ENCODE measurements around the gene LSMEM2.
"Not testable (repeated sequence)": the region's sequence is repeated elsewhere in the genome, so short reads cannot be mapped to it uniquely, and the experiment has no call there.

The LSMEM2 gene

DNA sequence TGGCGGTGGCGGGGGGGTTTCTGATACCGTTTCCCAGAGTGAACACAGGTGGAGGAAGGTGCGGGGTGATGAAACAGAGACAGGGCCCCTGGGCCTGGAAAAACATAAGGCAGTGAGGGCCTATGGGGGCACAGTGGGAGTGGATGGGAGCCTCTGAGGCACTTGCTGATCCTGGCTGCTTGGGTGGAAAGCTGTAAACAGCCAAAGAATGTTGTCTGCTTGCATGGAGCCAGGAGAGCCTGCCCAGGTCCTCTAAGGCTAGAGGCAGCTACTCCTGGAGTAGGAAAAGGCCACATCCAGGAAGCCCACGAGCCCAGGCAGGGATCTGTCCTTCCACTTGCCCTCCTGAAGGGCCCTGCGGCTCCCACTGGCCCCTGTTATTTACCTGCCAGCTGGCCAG, 12.9 kb upstream of the LSMEM2 start:
- no peak for DNase-seq

DNA sequence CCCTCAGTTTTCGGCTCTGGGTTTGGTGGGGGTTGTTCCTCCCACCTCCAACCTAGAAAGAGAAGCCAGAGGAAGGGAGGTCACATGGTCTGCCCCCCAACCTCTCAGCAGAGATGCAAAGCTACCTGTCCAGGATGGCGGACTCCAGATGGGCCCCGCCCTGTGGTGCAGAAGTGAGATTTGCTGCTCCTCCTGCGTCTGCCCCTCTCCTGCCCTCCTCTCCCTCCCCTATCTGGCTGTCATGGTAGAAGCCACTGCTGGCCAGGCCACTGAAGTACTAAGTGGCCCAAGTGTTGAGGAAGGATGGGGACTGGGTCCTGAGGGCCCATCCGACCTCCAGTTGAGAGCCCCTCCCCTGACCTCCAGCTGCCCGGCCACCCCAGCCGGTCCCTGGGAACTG, 12.1 kb upstream of the LSMEM2 start:
- DNase-seq = no peak

- no peak for DNase-seq
Observed at GRCh38 chr3:50267280-50267913, 11.5 kb upstream of the LSMEM2 start.

- DNase-seq = no peak
Observed at GRCh38 chr3:50268276-50268675, 10.6 kb upstream of the LSMEM2 start.

GRCh38 chr3:50268703-50269451, 10.0 kb upstream of the LSMEM2 start, which contains the start of gene SEMA3B:
Gene SEMA3B, plus strand, starts transcription at chr3:50269147. Its CDS starts 94 bp downstream, at chr3:50269241.
- DNase-seq = no peak

DNA sequence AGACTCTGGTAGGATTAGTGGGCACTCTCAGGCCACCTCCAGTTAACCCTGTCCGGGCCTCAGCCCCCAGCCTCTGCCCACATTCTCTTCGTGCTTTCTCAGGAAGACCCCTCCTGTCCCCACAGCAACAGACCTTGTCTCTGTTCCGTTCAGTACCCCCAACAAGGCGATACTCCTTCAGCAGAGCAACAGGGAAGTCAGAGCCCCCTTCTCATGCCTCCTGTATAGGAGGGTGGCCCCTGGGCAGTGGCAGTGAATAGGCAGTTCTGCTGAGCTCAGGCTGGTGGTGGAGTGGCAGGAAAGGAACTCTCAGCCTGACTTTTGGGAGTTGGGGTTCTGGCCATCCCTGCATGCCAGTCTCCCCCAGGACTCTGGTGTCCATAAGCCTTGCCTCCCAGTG, 9.4 kb upstream of the LSMEM2 start:
- DNase-seq = no peak

GRCh38 chr3:50269977-50270413, 8.9 kb upstream of the LSMEM2 start:
- no peak for DNase-seq

DNA sequence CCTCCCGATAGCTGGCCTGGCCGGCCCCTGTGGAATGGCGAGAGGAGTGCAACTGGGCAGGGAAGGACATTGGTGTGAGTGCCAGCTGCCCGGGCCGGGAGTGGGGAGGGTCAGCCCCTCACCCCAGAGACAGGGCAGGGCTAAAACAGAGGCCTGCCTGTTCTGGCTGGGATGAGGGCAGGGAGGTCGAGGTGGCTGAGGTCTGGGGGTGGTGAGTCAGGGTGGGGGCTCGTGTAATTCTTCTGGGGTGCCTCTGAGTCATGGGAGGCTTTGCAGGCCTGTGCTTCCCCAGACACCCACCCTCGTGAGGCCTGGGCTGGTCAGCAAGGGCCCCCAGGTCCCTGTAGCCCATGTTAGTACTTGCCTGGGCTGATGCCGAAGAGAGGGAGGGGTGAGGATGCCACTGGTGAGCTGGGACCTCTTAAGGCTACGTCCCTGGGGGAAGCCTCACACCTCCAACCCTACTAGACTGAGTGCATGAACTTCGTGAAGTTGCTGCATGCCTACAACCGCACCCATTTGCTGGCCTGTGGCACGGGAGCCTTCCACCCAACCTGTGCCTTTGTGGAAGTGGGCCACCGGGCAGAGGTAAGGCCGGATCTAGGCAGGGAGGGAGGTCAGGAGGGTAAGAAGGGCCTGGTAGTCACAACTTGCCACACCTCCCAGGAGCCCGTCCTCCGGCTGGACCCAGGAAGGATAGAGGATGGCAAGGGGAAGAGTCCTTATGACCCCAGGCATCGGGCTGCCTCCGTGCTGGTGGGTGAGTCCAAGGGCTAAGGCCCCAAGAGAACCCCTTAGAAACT, 8.3 kb upstream of the LSMEM2 start:
- DNase-seq = no peak

DNA sequence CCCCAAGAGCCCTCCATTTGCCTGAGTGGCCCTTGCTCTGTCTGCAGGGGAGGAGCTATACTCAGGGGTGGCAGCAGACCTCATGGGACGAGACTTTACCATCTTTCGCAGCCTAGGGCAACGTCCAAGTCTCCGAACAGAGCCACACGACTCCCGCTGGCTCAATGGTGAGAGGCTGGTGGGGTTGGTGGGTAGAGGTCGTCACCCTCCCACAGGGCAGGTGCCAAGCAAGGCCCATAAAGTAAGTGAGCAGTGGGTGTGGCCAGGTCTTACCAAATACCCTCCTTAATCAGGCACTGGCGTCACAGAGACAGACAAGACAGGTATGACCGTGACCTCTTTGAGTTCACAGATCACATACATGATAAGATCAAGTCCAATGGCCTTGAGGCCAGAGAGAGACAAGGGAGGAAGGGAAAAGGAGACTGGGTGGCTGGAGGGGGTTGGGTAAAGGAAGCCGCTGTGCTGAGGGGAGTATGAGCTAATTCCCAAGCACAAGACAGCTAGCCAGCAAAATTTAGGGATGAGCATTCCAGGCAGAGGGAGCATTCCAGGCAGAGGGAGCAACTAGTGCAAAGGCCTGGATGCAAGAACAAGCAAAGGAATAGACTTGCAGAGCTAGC, 7.5 kb upstream of the LSMEM2 start:
- no peak for DNase-seq

DNA sequence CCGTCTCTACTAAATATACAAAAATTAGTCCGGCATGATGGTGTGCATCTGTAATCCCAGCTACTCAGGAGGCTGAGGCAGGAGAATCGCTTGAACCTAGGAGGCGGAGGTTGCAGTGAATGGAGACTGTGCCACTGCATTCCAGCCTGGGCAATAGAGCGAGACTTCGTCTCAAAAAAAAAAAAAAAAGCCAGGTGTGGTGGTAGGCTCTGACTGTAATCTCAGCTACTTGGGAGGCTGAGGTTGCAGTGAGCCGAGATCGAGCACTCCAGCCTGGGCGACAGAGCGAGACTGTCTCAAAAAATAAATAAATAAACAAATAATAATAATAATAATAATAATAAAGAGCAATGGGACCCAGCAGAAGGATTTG, 6.4 kb upstream of the LSMEM2 start:
- DNase-seq = not testable (repeated sequence)

DNA sequence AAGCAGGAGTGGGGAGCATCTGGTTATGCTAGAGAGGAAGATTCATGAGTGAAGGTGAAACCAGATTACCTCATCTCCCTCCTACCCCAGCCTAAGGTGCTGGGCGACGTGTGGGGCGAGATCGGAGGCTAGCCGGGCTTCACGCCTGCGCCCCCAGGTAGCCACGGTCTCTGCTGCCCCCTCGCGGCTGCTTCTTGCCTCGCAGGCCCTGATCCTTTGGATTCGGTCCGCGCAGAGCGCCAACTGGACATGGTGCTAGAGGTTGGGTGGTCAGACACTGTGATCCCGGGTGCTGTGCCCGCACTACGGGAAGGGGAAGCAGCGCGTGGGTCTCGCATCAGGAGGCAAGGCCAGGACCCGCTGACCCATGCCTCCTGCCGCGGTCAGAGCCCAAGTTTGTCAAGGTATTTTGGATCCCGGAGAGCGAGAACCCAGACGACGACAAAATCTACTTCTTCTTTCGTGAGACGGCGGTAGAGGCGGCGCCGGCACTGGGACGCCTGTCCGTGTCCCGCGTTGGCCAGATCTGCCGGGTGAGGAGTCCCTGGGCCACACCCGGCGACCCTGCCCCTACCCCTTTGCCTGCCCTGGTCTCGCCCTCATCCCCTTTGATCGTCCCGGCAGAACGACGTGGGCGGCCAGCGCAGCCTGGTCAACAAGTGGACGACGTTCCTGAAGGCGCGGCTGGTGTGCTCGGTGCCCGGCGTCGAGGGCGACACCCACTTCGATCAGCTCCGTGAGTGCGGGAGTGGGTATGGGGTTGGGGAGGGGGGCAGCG, 5.8 kb upstream of the LSMEM2 start:
- no peak for DNase-seq

DNA sequence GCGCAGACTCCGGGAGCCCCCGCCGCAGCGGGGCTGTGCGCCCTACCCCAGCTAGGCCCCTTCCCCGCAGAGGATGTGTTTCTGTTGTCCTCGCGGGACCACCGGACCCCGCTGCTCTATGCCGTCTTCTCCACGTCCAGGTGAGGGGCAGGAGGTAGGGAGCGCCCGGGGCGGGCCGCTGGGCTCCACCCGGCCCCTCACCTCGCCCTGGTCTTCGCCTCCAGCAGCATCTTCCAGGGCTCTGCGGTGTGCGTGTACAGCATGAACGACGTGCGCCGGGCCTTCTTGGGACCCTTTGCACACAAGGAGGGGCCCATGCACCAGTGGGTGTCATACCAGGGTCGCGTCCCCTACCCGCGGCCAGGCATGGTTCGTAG, 5.2 kb upstream of the LSMEM2 start:
- DNase-seq = no peak

- no peak for DNase-seq
Observed at GRCh38 chr3:50274371-50275104, 4.3 kb upstream of the LSMEM2 start.

DNA sequence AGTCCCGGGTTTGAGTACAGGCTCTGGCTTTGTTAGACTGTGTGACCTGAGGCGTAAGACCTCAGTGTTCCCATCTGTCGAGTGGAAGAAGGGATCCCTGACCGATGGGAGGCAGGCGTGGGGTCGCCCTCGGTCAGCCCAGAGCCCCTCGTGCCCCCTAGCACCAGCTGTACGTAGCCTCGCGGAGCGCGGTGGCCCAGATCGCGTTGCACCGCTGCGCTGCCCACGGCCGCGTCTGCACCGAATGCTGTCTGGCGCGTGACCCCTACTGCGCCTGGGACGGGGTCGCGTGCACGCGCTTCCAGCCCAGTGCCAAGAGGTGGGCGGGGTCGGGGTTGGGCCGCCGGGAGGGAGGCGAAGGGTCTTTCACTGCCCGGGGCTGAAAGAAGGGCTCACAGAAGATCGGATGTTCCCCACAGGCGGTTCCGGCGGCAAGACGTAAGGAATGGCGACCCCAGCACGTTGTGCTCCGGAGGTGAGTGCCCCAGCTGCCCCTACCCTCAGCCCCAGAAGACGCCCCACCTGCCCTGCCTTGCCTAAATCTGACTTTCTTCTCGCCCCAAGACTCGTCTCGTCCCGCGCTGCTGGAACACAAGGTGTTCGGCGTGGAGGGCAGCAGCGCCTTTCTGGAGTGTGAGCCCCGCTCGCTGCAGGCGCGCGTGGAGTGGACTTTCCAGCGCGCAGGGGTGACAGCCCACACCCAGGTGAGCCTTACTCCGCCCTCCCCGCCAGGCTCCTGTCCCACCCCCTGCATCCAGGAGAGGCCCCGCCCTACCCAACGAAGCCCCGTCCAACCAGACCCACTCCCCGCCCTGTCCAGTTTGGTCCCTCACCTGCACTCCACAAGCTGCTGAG, 3.5 kb upstream of the LSMEM2 start:
- DNase-seq = no peak

GRCh38 chr3:50275996-50276761, 2.7 kb upstream of the LSMEM2 start:
- no peak for DNase-seq

DNA sequence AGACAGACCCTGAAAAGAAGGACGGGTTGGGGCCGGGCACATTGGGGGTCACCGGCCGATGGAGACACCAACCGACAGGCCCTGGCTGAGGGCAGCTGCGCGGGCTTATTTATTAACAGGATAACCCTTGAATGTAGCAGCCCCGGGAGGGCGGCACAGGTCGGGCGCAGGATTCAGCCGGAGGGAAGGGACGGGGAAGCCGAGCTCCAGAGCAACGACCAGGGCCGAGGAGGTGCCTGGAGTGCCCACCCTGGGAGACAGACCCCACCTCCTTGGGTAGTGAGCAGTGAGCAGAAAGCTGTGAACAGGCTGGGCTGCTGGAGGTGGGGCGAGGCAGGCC, 2.2 kb upstream of the LSMEM2 start:
- no peak for DNase-seq

DNA sequence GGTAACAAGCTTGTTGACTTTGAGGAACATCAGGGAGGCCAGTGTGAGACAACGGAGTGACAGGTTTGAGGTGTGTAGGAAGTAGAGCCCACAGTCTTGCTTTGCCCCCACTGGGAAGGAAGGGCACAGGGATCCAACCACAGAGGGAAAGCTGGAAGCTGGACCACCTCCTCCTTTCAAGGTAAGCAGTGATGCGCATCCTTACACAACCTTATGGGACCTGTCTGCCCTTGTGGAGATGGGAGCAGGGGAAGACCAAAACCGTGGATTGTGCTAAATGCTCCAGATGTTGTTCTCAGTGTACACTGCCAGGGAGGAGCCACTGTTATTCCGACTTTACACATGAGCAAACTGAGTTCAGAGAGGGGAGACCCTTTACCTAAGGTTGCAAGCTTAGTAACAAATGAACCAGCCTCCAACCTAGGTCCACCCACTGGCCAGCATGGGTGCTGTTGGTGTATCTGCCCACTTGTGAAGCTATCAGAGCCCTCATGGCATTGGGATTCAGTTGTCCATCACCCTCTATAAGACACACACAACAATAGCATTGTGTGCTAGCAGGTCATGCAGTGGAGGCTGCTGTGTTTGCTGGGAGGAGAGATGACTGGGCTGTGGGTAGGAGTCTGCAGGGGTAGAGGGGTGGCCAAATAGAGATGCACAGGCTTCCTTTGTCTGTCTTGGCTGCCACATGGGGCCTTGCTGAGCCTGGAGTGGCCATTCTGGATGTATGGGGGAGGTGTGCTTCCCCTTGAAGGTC, 586 bp upstream of the LSMEM2 start:
- no peak for DNase-seq

DNA sequence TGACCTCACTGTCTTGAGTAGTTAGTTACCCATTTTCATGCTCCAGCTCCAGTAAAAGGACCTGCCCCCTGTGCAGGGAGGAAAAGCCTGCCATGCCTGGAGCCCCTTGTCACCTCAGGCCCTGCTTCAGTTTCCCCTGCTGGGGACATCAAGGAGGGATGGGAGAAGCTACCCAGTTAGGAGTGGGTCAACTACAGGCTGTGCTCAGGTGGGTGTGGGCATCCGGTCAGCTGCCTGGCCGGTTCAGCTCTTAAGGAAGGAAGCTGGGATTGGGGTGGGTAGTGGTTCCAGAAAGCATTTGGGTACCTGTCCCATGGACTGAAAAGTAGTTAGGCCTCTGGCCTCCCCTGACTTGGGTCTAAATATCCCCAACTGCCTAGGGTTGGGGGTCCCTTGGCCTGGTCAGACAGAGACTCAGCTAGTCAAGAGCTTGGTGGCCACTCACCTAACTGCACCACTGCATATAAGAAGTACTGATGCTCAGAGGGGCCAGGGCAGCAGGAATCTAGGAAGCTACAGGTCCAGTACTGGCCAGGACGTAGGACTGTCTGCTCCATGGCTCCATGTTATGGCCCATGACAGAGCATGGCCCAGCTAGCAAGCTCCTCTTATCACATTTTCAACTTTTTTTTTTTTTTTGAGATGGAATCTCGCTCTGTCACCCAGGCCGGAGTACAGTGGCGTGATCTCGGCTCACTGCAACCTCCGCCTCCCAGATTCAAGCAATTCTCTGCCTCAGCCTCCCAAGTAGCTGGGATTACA, 549 bp downstream of the LSMEM2 start:
- DNase-seq = no peak

- not testable (repeated sequence) for DNase-seq
Observed at GRCh38 chr3:50284121-50284520, 5.2 kb downstream of the LSMEM2 start.

Data from NCI-H446 treated with DMSO at 0.1 percent for 48 hours (cell line).